Spleen (tissue), 7 donors: Measurements from ENCODE around the gene COLGALT1.
"Not testable (repeated sequence)": the region's sequence is repeated elsewhere in the genome, so short reads cannot be mapped to it uniquely, and the experiment has no call there.

ENCODE experiments used
- CTCF ChIP-seq, 11 experiments: fragments of 200-600 bp in 7 of 11; fragments of 450-650 bp in 4 of 11; sonication (generic) in 4 of 11; IDR thresholded peaks in 8 of 11; conservative IDR thresholded peaks in 3 of 11; 1 replicate in 7 of 11; 2 replicates in 4 of 11; pipeline versions ENCODE4 v1.4.0 to v1.8.0; 2016 to 2021; ENCODE audit warnings: antibody characterized with exemption in 11 of 11, inconsistent platforms in 4 of 11, mild to moderate bottlenecking in 1 of 11
- POLR2A ChIP-seq, 3 donors: fragments of 450-650 bp; IDR thresholded peaks; one replicate each; pipeline ENCODE4 v1.5.1; 2017; ENCODE audit warnings: antibody characterized with exemption in 3 of 3, mild to moderate bottlenecking in 1 of 3
- donor health status: DM: no; HTN: no; CAD: no; lungs with moderate emphysema.
- donor health status: DM: no; HTN: no; CAD: no.
- donor health status: DM: no; HTN: no; CAD: no.

- TF ChIP-seq CTCF (IDR thresholded peaks at IDR 0.05 in 8 of 11, conservative IDR thresholded peaks at IDR 0.05 in 3 of 11); POLR2A (IDR thresholded peaks at IDR 0.05): not testable (repeated sequence)
Observed at GRCh38 chr19:17585395-17585794, 29.9 kb downstream of the COLGALT1 start.
